Cardiac fibroblast (primary cell): Measurements from ENCODE around the gene NEAT1.

ENCODE experiments used
- DNase-seq, 2 donors: peaks; one replicate each; pipeline versions ENCODE4 v3.0.0 to v3.0.0-alpha.2; 2010; ENCODE audit warnings: low read depth in 2 of 2
- H3K4me3 ChIP-seq, 2 donors: replicated peaks in 1 of 2; 1 replicate in 1 of 2; 2 replicates in 1 of 2; pipeline ENCODE4 v1.5.1; 2011; ENCODE audit warnings: low read depth in 2 of 2, low read length in 2 of 2, mild to moderate bottlenecking in 2 of 2, moderate library complexity in 1 of 2
- TF ChIP-seq, protein P1 (sequence below): IDR thresholded peaks from one replicate; pipeline ENCODE4 v1.5.1; 2011; ENCODE audit warnings: low read depth, mild to moderate bottlenecking, low read length, inconsistent platforms

The NEAT1 gene

DNA sequence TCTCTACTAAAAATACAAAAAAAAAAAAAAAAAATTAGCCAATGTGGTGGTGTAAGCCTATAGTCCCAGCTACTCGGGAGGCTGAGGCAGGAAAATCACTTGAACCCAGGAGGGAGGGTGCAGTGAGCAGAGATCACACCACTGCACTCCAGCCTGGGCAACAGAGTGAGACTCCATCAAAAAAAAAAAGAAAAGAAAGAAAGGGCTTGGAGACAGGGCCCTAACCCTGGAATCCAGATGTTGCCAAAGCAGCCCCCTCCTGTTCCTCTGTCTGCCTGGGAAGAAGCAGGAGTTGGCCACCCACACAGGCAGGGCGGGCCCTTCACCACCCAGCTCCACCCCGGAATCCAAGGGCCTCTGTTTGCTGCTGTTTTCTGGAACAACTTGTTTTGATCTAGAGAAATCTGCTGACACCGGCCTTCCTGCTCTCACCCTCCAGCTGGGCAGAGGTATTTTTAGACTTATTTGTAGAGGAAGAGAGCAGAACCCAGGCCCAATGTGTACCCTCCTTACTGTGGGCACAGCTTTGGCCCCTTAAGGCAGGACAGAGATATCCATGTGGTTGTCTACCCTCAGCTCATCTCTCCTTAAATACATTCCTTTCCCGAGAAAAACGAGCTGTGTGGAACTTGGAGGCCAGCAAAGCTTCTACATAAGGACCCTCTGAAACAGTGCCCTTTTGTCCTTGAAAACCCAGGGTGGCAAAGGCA, 2.7 kb upstream of the NEAT1 start:
- DNase-seq: peak; percentile 95 to 99
- TF ChIP-seq, protein P1, sequence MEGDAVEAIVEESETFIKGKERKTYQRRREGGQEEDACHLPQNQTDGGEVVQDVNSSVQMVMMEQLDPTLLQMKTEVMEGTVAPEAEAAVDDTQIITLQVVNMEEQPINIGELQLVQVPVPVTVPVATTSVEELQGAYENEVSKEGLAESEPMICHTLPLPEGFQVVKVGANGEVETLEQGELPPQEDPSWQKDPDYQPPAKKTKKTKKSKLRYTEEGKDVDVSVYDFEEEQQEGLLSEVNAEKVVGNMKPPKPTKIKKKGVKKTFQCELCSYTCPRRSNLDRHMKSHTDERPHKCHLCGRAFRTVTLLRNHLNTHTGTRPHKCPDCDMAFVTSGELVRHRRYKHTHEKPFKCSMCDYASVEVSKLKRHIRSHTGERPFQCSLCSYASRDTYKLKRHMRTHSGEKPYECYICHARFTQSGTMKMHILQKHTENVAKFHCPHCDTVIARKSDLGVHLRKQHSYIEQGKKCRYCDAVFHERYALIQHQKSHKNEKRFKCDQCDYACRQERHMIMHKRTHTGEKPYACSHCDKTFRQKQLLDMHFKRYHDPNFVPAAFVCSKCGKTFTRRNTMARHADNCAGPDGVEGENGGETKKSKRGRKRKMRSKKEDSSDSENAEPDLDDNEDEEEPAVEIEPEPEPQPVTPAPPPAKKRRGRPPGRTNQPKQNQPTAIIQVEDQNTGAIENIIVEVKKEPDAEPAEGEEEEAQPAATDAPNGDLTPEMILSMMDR: no peak
- H3K4me3 ChIP-seq: peak overlapping the region; percentile 25 to 37

DNA sequence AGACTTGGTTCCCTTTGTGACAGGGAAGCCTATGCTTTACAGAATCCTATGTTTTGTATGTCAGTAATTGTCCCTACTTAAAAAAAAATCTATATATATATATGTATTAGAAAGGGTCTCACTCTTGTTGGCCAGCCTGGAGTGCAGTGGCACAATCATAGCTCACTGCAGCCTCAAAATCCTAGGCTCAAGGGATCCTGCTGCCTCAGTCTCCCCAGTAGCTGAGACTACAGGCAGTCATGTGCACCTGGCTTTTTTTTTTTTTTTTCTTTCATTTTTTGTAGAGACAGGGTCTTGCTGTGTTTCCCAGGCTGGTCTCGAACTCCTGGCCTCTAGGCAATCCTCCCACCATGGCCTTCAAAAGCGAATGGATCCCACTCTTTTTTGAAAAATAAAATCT, 2.1 kb upstream of the NEAT1 start:
- no peak for DNase-seq

DNA sequence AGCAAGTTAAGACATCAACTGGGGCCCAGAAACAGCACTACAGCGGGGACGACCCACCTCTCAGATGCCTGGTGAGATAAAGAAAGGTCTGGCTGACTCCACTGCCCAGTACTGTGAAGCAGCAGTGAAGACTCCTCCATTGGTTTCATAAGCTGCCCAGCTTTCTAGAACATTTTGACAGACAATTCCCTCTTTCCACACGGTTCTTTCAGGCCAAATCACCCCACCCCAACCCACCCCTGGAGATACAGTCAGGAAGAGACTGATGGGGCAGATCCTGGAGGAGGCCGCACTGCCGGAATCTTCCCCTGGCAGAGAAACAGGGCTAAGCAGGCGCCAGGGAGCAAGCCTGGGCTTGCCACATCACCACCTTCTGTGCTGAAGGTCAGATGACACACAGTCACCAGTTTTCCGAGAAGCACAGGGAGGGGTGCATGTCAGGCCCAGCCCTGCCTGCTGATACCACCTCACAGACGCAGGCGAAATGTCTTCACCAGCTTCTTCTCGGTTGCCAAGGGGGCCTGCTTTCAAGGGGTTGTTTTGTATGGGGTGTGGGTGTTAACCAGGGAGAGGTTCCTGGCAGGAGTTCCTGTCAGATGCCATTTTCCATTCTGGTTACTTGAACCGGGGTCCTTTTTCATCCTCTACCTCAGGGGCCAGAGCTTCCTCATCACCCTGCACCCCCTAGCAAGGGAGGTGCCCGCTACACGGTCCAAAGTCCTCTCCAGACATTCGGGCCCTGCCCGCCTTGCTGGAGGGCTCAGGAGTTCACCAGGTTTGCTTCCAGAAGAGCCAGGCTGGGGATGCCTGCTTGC, 1.4 kb upstream of the NEAT1 start:
- peak; percentile 99 to 100 for DNase-seq
- TF ChIP-seq, protein P1: no peak
- peak overlapping the region; percentile 55 to 59 for H3K4me3 ChIP-seq

More for the DNA sequence above, 2.1 kb upstream of the NEAT1 start:
- TF ChIP-seq, protein P1: no peak
- peak overlapping the region in 1 of 2 donors; percentile 15 for H3K4me3 ChIP-seq

DNA sequence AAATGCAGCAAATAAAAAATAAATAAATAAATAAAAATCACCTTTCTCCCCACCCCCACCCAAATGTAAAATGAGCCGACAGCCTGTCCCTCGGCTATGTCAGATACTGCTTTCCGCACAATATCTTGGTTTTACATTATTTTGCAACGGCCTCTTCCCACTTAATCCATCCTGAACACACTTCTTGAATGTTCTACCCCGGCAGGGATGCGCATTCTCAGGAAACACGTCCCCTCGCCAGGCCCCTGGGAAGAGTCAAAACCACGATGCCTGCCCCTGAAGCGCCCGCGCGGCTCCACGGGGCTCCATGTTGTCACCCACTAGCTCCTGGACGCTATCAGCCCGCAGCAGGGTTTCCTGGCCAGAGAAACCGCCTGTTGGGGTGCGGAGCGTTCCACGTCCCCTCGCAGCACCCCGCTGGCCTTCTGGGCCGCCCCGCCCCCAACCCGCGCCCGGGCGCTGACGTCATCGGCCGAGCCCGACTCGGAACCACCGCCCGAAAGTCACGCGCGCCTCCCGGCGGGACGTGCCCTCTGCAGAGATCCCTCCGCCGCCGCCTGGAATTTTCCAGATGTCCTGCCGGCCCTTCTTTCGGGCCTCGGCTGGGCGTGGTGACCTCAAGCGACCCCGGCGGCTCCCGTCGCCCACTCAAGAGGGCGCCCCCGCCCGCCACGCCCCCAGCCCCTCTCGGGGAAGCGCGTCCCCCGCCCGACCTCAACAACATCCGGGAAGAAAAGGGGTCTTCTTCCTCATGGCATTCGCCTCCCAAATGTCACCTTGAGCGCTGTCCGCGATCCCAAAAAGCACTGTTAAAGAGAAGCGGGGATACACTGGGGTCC, 585 bp upstream of the NEAT1 start:
- H3K4me3 ChIP-seq: peak overlapping the region; percentile 88 to 91
- DNase-seq: peak; percentile 98 to 100
- TF ChIP-seq, protein P1: no peak

DNA sequence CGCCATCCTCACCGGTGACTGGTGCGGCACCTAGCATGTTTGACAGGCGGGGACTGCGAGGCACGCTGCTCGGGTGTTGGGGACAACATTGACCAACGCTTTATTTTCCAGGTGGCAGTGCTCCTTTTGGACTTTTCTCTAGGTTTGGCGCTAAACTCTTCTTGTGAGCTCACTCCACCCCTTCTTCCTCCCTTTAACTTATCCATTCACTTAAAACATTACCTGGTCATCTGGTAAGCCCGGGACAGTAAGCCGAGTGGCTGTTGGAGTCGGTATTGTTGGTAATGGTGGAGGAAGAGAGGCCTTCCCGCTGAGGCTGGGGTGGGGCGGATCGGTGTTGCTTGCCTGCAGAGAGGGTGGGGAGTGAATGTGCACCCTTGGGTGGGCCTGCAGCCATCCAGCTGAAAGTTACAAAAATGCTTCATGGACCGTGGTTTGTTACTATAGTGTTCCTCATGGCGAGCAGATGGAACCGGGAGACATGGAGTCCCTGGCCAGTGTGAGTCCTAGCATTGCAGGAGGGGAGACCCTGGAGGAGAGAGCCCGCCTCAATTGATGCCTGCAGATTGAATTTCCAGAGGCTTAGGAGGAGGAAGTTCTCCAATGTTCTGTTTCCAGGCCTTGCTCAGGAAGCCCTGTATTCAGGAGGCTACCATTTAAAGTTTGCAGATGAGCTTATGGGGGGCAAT, 1.1 kb downstream of the NEAT1 start:
- peak overlapping the region; percentile 88 to 91 for H3K4me3 ChIP-seq
- TF ChIP-seq, protein P1: no peak
- no peak for DNase-seq
